GM21390 (cell line): ENCODE measurements around the gene RUBCNL.
"Not testable (repeated sequence)": the region's sequence is repeated elsewhere in the genome, so short reads cannot be mapped to it uniquely, and the experiment has no call there.

Source experiments
- ATAC-seq: cut with Tn5 transposase; IDR thresholded peaks from one replicate; pipeline ENCODE4 v1.9.1; 2021; ENCODE audit not compliant: unreplicated experiment

Gene RUBCNL

GRCh38 chr13:46387064-46387851 lies at the start of gene RUBCNL:
RUBCNL (minus strand) TSS chr13:46387252; CDS start chr13:46372475, 14,777 bp downstream.
- ATAC-seq: peak; percentile 23

- not testable (repeated sequence) for ATAC-seq
Measured at GRCh38 chr13:46429558-46429957, 42.5 kb upstream of the RUBCNL start.

- ATAC-seq: no peak
Measured at GRCh38 chr13:46405457-46405856, 18.4 kb upstream of the RUBCNL start.

GRCh38 chr13:46404733-46405100 lies 17.7 kb upstream of the RUBCNL start:
- no peak for ATAC-seq

GRCh38 chr13:46403851-46404732 lies 17.0 kb upstream of the RUBCNL start:
- no peak for ATAC-seq

GRCh38 chr13:46402178-46402577 lies 15.1 kb upstream of the RUBCNL start:
- ATAC-seq: no peak

- no peak for ATAC-seq
Measured at GRCh38 chr13:46401432-46401831, 14.4 kb upstream of the RUBCNL start.

GRCh38 chr13:46396341-46396740 lies 9.3 kb upstream of the RUBCNL start:
- ATAC-seq: no peak

GRCh38 chr13:46392967-46393366 lies 5.9 kb upstream of the RUBCNL start:
- no peak for ATAC-seq

- ATAC-seq: peak; percentile 54
Measured at GRCh38 chr13:46389457-46390451, 2.7 kb upstream of the RUBCNL start.

GRCh38 chr13:46388846-46389245 lies 1.8 kb upstream of the RUBCNL start:
- no peak for ATAC-seq

GRCh38 chr13:46388308-46388707 lies 1.3 kb upstream of the RUBCNL start:
- ATAC-seq: no peak

GRCh38 chr13:46386392-46387063 lies 524 bp downstream of the RUBCNL start:
- ATAC-seq: no peak

GRCh38 chr13:46385946-46386345 lies 1.1 kb downstream of the RUBCNL start:
- no peak for ATAC-seq

- no peak for ATAC-seq
Measured at GRCh38 chr13:46383383-46383782, 3.7 kb downstream of the RUBCNL start.

- peak; percentile 32 for ATAC-seq
Measured at GRCh38 chr13:46382224-46382623, 4.8 kb downstream of the RUBCNL start.

- ATAC-seq: no peak
Measured at GRCh38 chr13:46380242-46380641, 6.8 kb downstream of the RUBCNL start.

GRCh38 chr13:46379611-46380010 lies 7.4 kb downstream of the RUBCNL start:
- no peak for ATAC-seq

- ATAC-seq: no peak
Measured at GRCh38 chr13:46378411-46378810, 8.6 kb downstream of the RUBCNL start.

GRCh38 chr13:46377554-46377953 lies 9.5 kb downstream of the RUBCNL start:
- peak; percentile 37 for ATAC-seq
